HG03442 (cell line): ENCODE results near the gene PODXL.

Experiments
- ATAC-seq: cut with Tn5 transposase; IDR thresholded peaks from one replicate; pipeline ENCODE4 v1.9.1; 2021; ENCODE audit warnings: mild to moderate bottlenecking, moderate library complexity; ENCODE audit not compliant: unreplicated experiment

The PODXL gene

DNA sequence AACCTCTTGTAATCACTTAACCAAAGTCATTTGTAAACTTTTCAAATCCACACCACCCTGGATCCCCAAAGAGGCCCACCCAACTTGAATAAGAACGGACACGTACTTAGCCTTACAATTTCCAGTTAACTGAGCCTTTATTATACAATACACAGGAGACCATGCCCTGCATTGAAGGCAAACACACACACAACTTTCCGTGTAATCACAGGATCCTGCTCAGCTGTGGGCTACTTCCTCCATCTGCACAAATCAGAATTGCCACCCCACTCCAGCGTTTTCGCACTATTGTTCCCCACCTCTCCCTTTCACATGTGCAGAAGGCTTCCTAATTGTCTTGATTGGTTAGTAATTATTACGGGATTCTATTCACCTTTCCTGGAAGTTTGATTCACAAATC is 12.1 kb upstream of the PODXL start:
- ATAC-seq, result no peak

DNA sequence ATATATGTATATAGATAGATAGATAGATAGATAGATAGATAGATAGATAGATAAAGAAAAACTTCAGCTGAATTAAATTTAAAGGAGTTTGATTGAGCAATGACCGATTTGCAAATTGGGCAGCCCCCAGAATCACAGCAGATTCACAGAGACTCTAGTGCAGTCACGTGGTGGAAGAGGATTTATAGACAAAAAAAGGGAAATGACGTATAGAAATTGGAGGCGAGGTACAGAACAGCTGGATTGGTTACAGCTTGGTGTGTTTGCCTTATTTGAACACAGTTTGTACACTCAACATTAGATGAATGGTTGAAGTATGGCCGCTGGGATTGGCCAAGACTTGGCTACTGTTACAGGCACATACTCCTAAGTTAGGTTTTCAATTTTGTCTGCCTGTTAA is 8.2 kb upstream of the PODXL start:
- ATAC-seq, result no peak

DNA sequence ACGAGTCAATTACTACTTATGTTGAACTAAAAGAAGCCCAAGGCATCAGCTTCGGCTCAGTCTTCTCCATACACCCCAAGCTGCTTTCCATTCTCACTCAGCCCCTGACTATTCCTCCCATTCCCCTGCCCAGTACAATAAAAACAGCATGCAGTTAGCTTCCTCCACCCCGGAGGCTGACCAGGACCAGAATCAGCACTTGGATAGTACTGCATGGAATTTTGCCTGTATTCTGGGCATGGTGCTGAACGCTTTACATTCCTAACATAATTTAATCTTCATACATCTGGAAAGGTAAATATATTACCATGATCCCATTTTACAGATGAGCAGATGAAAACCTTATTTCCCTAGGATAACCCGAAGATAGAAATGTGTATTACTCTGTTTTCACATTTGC is 7.5 kb upstream of the PODXL start:
- ATAC-seq, result no peak

DNA sequence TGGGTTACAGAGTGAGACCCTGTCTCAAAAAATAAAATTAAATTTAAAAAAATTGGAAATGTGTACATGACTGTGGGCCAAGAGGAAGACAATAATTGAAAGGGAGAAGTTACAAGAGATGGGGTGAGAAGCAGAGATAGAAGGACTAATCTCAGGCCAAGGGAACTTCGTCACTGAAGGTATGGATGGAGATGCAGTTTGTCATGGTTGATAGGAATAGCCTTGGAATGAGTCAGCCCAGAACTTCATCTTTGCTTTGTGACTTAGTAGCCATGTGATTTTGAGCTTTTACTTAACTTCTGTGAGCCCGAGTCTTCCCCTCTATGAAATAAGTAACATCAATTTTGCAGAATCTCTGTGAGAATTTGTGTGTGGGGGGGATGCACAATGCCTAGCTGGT is 6.5 kb upstream of the PODXL start:
- no peak for ATAC-seq

DNA sequence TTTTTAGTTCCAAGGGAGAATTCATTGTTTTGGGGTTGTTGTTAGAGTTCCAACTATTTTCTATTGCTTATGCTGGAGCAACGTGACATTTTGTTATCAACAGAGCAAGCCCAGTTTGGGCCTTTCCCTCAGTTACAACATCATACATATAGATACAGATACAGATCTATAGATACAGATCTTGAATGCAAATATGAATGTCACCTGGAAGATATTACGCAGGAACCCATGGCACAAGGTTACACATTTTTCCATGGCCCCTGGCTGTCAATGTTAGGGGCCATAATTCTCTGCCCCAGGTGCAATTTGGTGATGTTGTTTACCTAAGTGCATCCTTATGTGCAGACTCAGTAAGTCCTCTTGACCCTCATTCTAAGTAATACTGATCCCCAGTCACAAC is 3.6 kb upstream of the PODXL start:
- no peak for ATAC-seq

DNA sequence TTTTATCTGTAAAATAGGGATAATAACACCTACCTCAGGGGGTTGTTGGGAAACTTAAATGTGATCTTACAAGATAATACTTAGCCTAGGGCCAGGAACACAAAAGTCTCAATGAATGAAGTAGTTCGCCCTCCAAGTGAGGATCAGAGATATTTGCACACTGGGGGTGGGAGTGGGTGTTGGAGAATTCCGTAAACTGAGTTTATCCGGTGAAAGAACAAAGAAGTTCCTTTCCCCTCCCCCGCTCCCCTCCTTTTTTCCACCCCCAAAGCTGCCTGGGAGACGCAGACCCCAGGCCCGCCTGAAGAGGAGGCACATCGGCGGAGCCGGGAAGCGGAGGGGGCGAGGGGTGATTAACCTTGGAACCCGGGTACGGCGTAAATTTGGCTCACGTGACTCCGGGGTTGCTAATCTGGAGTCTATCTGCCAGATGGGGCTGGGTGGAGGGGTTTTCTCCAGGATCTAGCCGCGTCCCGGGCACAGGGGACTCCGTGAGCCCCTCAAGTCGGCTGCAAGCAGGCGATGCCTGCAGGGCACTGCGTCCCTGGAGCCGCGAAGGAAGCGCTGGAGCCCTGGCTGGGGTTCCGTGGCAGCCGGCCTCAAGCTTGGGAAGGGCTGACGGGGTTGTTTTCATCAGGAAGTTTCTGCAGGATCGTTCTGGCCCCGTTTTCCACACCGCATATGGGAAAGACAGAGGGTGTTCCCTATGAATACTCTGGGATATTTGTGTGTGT is 1.4 kb upstream of the PODXL start:
- no peak for ATAC-seq

DNA sequence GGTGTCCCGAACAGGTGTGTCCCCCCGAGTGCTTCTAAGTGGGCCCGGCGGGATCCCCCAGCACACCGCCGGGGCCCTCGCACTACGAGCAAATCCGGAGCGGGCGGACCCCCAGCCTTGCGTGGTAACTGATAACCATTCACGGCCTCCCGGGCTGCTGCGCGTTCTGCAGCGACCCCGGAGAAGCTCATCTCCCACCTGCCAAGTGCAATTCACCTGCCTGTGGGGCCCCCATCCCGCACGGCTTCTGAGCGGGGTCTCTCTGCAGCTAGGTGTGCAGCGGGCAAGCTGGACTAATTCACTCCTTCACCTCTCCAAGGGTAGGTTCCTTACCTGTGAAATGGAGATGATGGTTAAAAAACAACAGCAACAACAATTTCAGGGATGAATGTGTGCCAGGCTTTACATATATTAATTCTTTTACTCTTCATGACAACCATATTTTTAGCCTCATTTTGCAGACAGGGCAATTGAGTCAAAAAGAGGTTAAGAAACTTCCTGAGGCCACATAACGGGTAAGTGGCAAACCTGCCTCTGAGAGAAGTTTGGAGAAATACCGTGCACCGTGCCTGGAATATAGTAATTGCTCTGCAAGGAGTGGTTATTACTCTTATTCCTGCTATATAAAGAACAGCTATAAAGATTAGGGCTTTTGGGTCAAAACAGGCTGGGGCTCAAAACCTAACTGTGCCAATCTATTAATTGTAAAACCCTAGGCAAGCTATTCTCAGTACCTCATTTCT is 652 bp upstream of the PODXL start:
- ATAC-seq, result no peak

DNA sequence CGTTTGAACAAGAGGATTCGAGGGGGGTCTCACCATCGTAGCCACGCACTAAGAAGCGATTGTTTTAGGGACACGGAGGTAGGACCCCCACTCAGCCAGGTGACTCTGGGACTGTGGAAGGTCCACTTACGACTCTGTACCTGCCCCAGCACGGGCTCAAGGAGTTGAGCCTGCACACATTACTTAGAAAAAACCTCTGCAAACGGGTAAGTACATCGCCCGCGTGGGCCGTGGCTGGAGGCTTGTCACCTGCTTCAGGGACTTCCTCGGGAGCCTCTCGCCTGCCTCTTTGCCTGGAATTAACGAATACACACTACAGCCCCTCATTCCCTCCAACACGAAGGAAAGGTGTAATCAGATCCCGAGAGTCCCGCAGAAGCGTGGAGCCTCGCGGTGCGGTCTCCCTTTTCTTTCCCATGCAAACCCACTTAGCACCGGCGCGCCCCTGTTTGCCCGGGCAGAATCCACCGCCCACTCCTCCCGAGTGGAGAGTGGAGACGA is 826 bp downstream of the PODXL start:
- no peak for ATAC-seq

DNA sequence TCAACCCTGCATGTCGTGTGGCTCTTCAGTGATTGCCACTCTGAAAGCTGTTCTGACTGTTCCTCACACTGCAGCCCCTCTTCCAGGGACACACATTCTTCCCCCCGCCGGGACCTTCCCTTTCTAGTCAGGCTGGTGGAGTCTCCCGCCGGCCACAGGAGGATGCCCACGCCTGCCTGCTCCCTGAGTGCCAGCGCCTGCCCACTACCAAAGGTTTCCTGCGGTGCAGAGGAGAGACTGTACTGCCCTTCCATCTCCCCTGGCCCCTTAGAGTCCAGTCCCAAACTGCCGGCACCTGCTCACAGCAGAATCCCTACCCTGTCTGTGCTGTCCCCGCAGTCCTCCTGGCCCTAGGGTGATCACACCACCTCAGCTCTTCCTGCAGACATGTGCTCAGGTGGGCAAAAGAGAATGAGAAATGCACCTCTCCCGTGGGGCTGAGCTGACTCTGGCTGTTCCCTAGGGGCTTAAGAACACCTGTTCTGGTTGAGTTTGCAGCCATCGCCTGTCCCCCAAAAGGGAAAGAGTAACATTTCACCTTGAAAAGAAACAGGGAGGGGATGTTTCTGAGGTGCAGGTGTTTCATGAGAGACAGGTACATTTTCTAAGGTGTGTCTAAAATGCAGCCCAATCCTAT is 1.4 kb downstream of the PODXL start:
- ATAC-seq, result no peak

DNA sequence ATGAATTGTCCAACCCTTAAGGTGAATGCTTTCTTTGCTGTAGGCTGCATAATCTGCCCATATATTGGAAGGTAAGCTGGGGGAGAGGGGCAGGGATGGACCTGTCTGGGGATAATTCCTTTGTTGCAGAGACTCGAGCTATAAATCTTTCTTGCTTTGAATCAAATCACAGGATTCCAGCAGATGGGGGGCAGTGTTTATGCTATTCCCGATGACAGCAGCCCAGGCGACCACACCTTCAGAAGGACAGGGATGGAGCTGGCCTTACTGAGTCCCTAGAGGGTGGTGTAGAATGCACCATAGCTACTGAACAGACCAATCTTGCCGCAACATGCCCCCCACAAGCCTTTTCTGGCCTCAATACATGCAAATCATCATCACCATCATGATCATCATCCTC is 2.5 kb downstream of the PODXL start:
- ATAC-seq, result no peak

DNA sequence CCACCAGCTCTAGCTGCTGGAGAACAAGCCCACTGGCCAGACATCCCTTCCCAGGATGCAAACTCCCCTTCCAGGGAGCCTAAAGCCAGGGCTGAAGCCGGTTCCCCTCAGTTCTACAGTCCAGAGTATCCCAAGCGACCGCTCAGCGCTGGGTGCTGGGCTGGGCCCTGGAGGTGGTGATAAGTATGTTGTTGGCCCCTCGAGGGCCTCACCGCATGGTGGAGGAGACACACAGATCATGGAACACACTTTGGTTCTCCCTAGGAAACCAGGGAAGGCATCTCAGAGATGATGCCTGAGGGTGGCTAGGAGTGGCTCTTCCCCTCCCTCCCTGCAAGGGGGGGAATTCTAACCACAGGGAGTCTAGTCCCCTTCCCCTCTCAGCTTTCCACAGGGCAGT is 4.4 kb downstream of the PODXL start:
- ATAC-seq, result no peak

DNA sequence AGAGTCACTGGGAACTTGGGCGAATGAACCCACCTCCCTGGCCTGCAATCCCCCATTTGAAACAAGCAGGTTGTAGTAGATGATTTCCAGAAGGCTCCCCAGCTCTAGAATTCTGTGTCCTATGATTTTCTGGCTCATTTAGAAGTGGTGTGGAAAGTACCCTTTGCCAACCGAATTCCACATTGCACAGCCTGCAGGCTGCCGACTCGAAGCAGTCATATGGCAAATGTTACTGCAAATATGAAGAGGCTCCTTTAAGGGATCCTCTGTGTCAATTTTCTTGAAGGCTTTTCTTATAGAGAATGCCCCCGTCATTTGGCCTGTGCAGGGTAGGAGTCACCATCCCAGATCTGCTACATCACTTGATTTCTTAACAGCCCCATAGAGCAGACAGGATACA is 5.6 kb downstream of the PODXL start:
- ATAC-seq, result no peak

DNA sequence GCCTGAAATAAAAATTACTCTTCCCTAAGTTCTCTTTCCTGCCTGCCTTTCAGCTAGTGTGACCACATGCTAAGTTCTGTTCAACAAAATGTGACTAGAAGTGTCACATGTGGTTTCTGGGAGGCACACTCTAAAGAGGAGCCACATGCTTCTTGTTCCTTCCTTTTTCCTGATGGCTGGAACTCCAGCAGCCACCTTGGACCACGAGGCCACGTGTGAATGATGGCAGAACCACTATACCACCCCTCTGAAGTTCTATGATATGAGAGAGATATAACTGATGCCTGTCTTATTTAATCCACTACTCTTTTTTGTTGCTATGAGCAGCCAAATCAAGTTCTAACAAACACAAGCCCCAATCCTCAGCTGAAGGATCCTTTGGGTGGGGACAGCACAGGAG is 8.1 kb downstream of the PODXL start:
- no peak for ATAC-seq

DNA sequence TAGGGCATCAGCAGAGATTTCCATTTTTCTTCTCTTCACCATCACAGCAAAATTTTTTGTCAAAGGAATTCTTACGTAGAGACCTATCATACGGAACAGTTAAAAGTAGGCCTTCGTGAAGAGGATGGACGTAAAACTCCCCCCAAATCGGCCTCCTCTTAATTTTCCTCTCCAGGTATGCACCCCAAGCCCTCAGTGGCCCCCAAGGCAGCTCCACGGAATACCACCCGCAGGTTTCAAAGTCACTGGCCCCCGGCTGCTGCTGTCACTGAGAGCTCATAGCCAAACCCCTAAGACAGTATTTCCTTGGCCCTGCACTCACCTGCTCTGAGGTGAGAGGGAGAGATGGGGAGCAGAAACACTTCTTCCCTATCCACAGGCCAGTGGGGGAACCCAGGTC is 8.8 kb downstream of the PODXL start:
- ATAC-seq, result no peak

DNA sequence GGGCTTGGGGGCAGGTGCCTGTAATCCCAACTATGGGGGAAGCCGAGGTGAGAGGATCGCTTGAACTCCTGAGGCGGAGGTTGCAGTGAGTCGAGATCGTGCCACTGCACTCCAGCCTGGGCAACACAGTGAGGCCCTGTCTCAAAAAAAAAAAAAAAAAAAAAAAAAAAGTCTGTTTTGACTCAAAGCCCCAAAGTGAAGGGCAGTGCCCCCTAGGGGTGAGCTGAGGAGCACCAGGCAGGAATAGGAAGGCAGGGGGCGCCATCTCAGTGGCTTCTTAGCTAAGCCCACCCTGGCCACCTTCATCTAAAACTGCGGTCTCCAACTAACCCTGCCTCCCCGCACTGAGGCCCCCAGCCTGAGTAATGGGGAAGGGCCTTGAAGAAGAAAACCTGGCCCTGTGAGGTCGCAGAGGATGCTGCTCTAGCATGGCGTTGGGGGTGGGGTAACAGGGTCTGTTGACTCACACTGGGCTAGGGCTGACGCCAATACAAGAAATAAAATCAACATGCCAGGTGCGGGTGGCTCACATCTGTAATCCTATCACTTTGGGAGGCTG is 9.8 kb downstream of the PODXL start:
- ATAC-seq, result no peak

DNA sequence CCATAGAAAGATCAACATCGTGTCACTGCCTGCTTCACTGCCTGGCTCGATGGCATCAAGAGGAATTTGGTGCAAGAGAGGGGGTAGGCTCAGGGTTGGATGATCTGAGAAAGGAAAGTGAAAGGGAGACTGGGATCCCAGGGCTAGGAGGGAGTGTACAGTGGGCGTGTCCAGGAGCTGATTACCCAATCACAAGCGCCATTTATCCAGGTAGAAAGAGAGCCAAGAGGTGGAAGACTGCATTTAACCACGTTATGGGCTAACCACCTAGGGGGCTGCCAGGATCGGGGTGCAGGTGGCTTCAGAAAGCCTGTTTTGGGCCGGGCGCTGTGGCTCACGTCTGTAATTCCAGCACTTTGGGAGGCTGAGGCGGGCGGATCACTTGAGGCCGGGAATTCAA is 10.3 kb downstream of the PODXL start:
- no peak for ATAC-seq

DNA sequence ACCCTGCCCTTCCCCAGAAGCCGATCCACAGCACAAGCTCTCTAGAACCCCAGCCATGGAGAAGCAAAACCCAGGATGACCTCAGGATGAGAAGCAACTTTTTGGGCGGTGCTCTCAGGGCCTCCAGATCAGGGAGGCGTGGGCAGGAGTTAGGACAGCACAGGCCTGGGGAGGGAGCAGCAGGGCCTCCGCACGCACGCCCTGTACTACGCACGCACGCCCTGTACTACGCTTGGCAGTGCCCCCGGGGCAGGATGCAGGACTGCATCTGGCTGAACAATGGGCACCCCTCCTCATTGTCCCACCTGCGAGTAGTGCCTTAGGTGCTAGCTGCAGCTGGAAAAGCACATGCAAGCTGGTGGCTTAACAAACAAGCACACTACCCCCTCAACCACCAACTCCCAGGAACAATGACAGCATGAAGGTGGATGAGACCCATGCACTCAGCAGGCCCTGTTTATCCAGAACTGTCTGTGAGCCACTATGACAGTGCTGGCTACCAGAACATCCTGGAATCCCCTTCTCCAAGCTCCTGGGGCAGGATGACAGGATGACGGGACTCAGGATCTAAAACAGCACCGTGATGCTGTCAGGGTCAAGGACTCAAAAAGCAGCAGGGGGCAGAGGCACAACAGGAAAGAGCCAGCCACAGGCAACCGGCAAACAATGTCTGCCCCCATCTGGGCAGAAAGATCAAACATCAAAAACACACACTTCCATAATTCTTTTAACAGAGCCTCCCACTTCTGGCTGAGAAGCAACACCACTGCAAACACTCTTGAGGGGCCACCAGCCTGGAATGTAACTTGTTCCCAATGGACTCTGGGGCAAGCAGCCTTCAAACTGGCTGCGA is 11.8 kb downstream of the PODXL start:
- ATAC-seq, result no peak

DNA sequence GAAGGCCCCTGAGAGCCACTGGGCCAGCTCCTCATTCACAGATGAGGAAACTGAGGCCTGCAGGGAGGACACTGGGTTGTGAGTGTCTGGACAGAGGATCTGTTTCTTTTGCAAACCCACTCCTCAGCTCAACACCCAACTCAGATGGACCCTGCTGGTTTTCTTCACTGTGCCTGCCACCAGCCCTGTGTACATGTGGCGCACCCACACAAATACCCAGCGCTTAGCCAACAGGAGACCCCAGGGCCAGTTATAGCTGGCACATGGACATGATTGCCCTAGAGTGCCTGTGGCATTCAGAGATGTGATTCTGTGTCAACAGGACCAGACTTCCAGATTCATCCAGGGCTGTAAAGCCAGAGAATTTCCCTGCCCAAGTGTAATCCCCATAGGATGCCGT is 12.4 kb downstream of the PODXL start:
- no peak for ATAC-seq

DNA sequence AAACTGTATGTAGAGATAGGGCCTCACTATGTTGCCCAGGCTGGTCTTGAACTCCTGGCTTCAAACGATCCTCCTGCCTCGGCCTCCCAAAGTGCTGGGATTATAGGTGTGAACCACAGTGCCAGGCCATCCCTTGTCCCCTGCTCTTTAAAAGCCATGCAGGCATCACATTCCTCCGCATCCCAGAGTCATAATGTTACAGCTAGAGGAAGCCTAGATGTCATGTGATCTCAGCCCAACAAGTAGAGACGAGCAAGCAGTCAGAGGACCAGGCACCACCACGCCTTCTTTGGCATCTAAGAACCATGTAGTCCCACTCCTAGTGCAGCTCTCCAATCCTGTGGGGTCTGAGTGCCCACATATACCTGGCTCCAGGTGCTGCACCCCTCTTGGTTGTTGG is 13.1 kb downstream of the PODXL start:
- no peak for ATAC-seq

DNA sequence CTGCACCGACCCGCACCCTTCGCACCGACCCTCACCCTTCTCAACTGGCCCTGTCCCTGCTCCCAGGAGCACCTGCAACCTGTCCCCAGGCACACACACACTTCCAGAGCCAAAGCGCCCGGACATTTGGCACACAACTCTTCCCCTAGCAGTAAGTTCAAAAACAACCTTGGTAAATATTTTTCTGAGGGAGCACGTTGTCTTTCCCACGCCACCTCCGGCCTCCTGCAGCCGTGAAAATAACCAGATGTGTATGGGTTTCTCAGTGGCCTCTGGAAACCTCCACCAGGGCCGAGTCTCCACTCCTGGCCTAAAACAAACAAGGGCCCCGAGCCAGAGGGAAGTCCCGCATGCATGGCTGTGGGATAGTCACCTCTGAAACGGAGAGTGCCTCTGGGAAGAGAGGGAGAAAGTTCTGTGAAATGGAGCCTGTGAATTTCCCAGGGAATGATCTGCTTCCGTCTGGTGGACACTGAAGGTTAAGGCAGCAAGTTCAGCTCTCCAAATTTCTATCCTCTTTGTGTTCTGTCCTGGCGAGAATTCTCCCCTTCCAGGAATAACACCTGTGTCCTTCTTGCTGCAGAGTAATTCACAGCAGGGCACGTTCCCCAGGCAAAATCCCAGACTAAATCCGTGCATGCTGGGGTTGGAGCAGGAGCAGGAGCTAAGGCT is 15.8 kb downstream of the PODXL start:
- ATAC-seq, result no peak
